Panc1 (cell line): ENCODE data around the gene ZNF8. TPM values are rescaled to one million over a fixed set of nuclear protein-coding genes. Genes with fewer than 3 reads are reported as not detected.

Source experiments
- ATAC-seq: fragments of 200-7000 bp; cut with Tn5 transposase; 2 replicates; pipeline ENCODE4 v1.9.1; 2020; ENCODE audit warnings: mild to moderate bottlenecking, moderate library complexity
- BruUV-seq: library from RNA; stranded (reverse); fragments of 400-500 nt; replicated peaks from 2 replicates; lab custom pipeline; 2021; lab: Mats Ljungman, UMichigan
- CTCF ChIA-PET: fragments of 300-600 bp; sonication (Branson Sonifier 250); formaldehyde crosslinking; loops from one replicate; lab custom pipeline; 2022; ENCODE audit warnings: antibody characterized with exemption; lab: Charles Lee
- POLR2A ChIA-PET: fragments of 300-600 bp; sonication (Branson Sonifier 250); formaldehyde crosslinking; loops from one replicate; lab custom pipeline; 2022; ENCODE audit warnings: antibody characterized with exemption; lab: Charles Lee
- DNase-seq: peaks from one replicate; pipeline ENCODE4 v3.0.0-alpha.2; 2010; ENCODE audit warnings: low read depth, low spot score
- H3K27ac ChIP-seq: 2 replicates; pipeline ENCODE4 v1.5.1; 2011; ENCODE audit warnings: mild to moderate bottlenecking, low read length, inconsistent platforms
- H3K27me3 ChIP-seq: fragments of 200-500 bp; sonication (Bioruptor generic); 2 replicates; pipeline ENCODE4 v1.6.0; 2014; ENCODE audit warnings: low read length, inconsistent platforms; ENCODE audit not compliant: control insufficient read depth, insufficient read depth
- H3K36me3 ChIP-seq: fragments of 200-500 bp; sonication (Bioruptor generic); 2 replicates; pipeline ENCODE4 v1.5.1; 2014; ENCODE audit warnings: inconsistent platforms, mild to moderate bottlenecking, low read length, moderate library complexity; ENCODE audit not compliant: control insufficient read depth, insufficient read depth
- H3K4me1 ChIP-seq: 2 replicates; pipeline ENCODE4 v1.5.1; 2011; ENCODE audit warnings: inconsistent platforms, mild to moderate bottlenecking, low read length, moderate library complexity; ENCODE audit not compliant: control insufficient read depth, insufficient read depth
- H3K4me3 ChIP-seq, 2 experiments: 2 replicates each; pipeline ENCODE4 v1.5.1; 2011 to 2012; ENCODE audit warnings: low read depth in 2 of 2, low read length in 2 of 2, mild to moderate bottlenecking in 2 of 2, inconsistent platforms in 1 of 2, moderate library complexity in 1 of 2
- H3K9me3 ChIP-seq: fragments of 200-500 bp; sonication (Bioruptor generic); 2 replicates; pipeline ENCODE4 v1.5.1; 2014; ENCODE audit warnings: low read depth, mild to moderate bottlenecking, inconsistent platforms, low read length, moderate library complexity; ENCODE audit not compliant: control insufficient read depth, insufficient read depth
- CTCF ChIP-seq: fragments of 450-650 bp; IDR thresholded peaks from 2 replicates; pipeline ENCODE4 v1.5.1; 2017; ENCODE audit warnings: mild to moderate bottlenecking
- POLR2AphosphoS5 ChIP-seq: IDR thresholded peaks from 2 replicates; pipeline ENCODE4 v1.6.1; 2012; ENCODE audit warnings: mild to moderate bottlenecking, low read depth, low read length, moderate library complexity
- REST ChIP-seq, 2 experiments: IDR thresholded peaks; 2 replicates each; pipeline ENCODE4 v1.6.1; 2011 to 2012; ENCODE audit warnings: low read depth in 2 of 2, control low read depth in 1 of 2, low read length in 1 of 2, mild to moderate bottlenecking in 1 of 2, moderate library complexity in 1 of 2; ENCODE audit not compliant: insufficient read depth in 1 of 2
- SIN3A ChIP-seq: IDR thresholded peaks from 2 replicates; pipeline ENCODE4 v1.6.1; 2012; ENCODE audit warnings: low read depth, mild to moderate bottlenecking, low read length, moderate library complexity, borderline replicate concordance; ENCODE audit not compliant: insufficient read depth
- TCF7L2 ChIP-seq: IDR thresholded peaks from 2 replicates; pipeline ENCODE4 v1.6.1; 2011; ENCODE audit warnings: mild to moderate bottlenecking, low read depth, low read length, inconsistent platforms
- in situ Hi-C: cut with HindIII; loops from 2 replicates; pipeline ENCODE4 v1.10.0; 2016; ENCODE audit warnings: low sequenced_read_pairs, low pct_unique_long_range_greater_than_20kb
- intact Hi-C: fragments of 100-400 bp; cut with micrococcal nuclease; formaldehyde crosslinking; loops from one replicate; pipeline ENCODE4 v1.10.0; 2022; ENCODE audit not compliant: unreplicated experiment
- total RNA-seq: library from RNA; stranded (reverse); gene quantifications from one replicate; pipeline ENCODE4 v1.2.1, GENCODE V29; 2021; ENCODE audit not compliant: unreplicated experiment

The ZNF8 gene
- total RNA-seq, 1 experiment from 2014 or later = 12.6 TPM

GRCh38 chr19:58318297-58318696, 39.5 kb downstream of the ZNF8 start:
- intact Hi-C loops = no loop called here
- TF ChIP-seq REST (IDR thresholded peaks at IDR 0.05; ENCODE audit: insufficient read depth in 1 of 2, low read depth in 2 of 2, low read length in 1 of 2) (no peak; a peak in 1 of 4 replicates), SIN3A (no peak), CTCF (no peak), TCF7L2 (no peak), POLR2AphosphoS5 (no peak)
- Histone ChIP-seq H3K4me1 (no peaks in the 10 kb centered on the region), H3K27me3 (no peaks in the 10 kb centered on the region), H3K27ac (no peak overlapping the region), H3K4me3 (no peak overlapping the region), H3K9me3 (no peaks in the 10 kb centered on the region), H3K36me3 (0 out of 2 replicates have a peak, but pooled peaks cover 3% of the 10 kb centered on the region)
- POLR2A ChIA-PET = interaction anchor here (0.6 kb wide), 3 partner anchors 8 to 74 kb away, joined by 3 read pairs; no protein-coding TSS in a partner anchor
- ATAC-seq (no peak), DNase-seq (no peak)
- no TSS peak for BruUV-seq
- CTCF ChIA-PET = no interaction called here
- in situ Hi-C loops = no loop called here

GRCh38 chr19:58319241-58319640, 40.5 kb downstream of the ZNF8 start:
- no TSS peak for BruUV-seq
- Histone ChIP-seq H3K36me3 (no peaks in the 10 kb centered on the region), H3K4me1 (no peaks in the 10 kb centered on the region), H3K9me3 (no peaks in the 10 kb centered on the region), H3K4me3 (no peak overlapping the region), H3K27ac (no peak overlapping the region), H3K27me3 (no peaks in the 10 kb centered on the region)
- ChIA-PET CTCF (no interaction called here), POLR2A (interaction anchor here (0.6 kb wide), 2 partner anchors 9 to 45 kb away, joined by 3 read pairs; no protein-coding TSS in a partner anchor)
- ATAC-seq = no peak
- intact Hi-C loops = no loop called here
- DNase-seq = no peak
- in situ Hi-C loops = no loop called here
- no peak for TF ChIP-seq POLR2AphosphoS5
- TF ChIP-seq TCF7L2 = no peak
- TF ChIP-seq CTCF = no peak
- TF ChIP-seq SIN3A = no peak
- no peak; a peak in 1 of 4 replicates for TF ChIP-seq REST (IDR thresholded peaks at IDR 0.05; ENCODE audit: insufficient read depth in 1 of 2, low read depth in 2 of 2, low read length in 1 of 2)
